ENCODE results near the gene CTNNA2. TPM values are rescaled to one million over a fixed set of nuclear protein-coding genes. Genes with fewer than 3 reads are reported as not detected.

Gene CTNNA2
- polyA plus RNA-seq, 1 of the 3 experiments (the other 2 are of a cell fraction) = 0.30 TPM

GRCh38 chr2:80147690-80148089 lies 634.8 kb downstream of the CTNNA2 start:
- H3K4me2 ChIP-seq = no peak overlapping the region
- no peaks in the 10 kb centered on the region for H3K79me2 ChIP-seq (ENCODE audit: insufficient read depth)
- no peaks in the 10 kb centered on the region for H3K9me2 ChIP-seq
- no peaks in the 10 kb centered on the region for H4K20me1 ChIP-seq (ENCODE audit: insufficient read depth)
- no peak for DNase-seq
- no peaks in the 10 kb centered on the region for H3K27me3 ChIP-seq (ENCODE audit: insufficient read depth)
- H3K27ac ChIP-seq (ENCODE audit: low read depth in 2 of 2, low read length in 1 of 2) = no peak overlapping the region
- no peak overlapping the region for H3K4me3 ChIP-seq (ENCODE audit: low read depth in 2 of 2, low read length in 1 of 2)
- peaks cover 0 to 2% of the 10 kb centered on the region in 2 experiments; a peak in 1 of 4 replicates for H3K4me1 ChIP-seq (ENCODE audit: control insufficient read depth in 1 of 2, insufficient read depth in 2 of 2, low read depth in 1 of 2, low read length in 1 of 2)
- ChIA-PET POLR2A (no interaction called here), CTCF (interaction anchor here (1.9 kb wide), 1 partner anchor 74 kb away, joined by 4 read pairs; no protein-coding TSS in a partner anchor)
- 20% methylated on average over 3 of the region's 3 CpGs for WGBS (ENCODE audit: low lambda C conversion rate)
- TF ChIP-seq FOSL2 (IDR thresholded peaks at IDR 0.05; ENCODE audit: borderline replicate concordance, low read depth) (no peak), GABPA (IDR thresholded peaks at IDR 0.05; ENCODE audit: low read depth) (no peak), TCF12 (IDR thresholded peaks at IDR 0.05) (no peak), TAF1 (IDR thresholded peaks at IDR 0.05; ENCODE audit: borderline replicate concordance, low read depth, low read length) (no peak), MAX (IDR thresholded peaks at IDR 0.05; ENCODE audit: low read depth) (no peak), SIN3A (IDR thresholded peaks at IDR 0.05; ENCODE audit: borderline replicate concordance, low read depth, low read length) (no peak), SMC3 (IDR thresholded peaks at IDR 0.05; ENCODE audit: low read depth, low read length) (no peak), USF1 (IDR thresholded peaks at IDR 0.05; ENCODE audit: borderline replicate concordance, low read depth) (no peak), EP300 (IDR thresholded peaks at IDR 0.05; ENCODE audit: borderline replicate concordance in 1 of 2, low read depth in 1 of 2, low read length in 1 of 2) (no peak), GATA2 (CRISPR knock-in tag; IDR thresholded peaks at IDR 0.05) (no peak), TEAD4 (IDR thresholded peaks at IDR 0.05; ENCODE audit: borderline replicate concordance, insufficient read depth) (no peak)
- H3K9ac ChIP-seq = no peak overlapping the region
- H3K36me3 ChIP-seq (replicated peaks in 1 of 2; ENCODE audit: control insufficient read depth in 1 of 2, insufficient read depth in 2 of 2, low read length in 1 of 2) = no peaks in the 10 kb centered on the region
- no peaks in the 10 kb centered on the region for H3F3A ChIP-seq (replicated peaks; ENCODE audit: insufficient read depth)
- H2AFZ ChIP-seq (ENCODE audit: low read depth) = no peak overlapping the region
- H3K9me3 ChIP-seq = no peaks in the 10 kb centered on the region

- Histone ChIP-seq H3K79me2 (ENCODE audit: insufficient read depth) (no peaks in the 10 kb centered on the region), H3F3A (replicated peaks; ENCODE audit: insufficient read depth) (no peaks in the 10 kb centered on the region), H3K9ac (no peak overlapping the region), H2AFZ (ENCODE audit: low read depth) (no peak overlapping the region), H3K27me3 (ENCODE audit: insufficient read depth) (no peaks in the 10 kb centered on the region), H3K4me3 (ENCODE audit: low read depth in 2 of 2, low read length in 1 of 2) (no peak overlapping the region), H3K4me2 (no peak overlapping the region), H3K36me3 (replicated peaks in 1 of 2; ENCODE audit: control insufficient read depth in 1 of 2, insufficient read depth in 2 of 2, low read length in 1 of 2) (no peaks in the 10 kb centered on the region), H3K27ac (ENCODE audit: low read depth in 2 of 2, low read length in 1 of 2) (no peak overlapping the region), H3K9me3 (no peaks in the 10 kb centered on the region), H3K4me1 (ENCODE audit: control insufficient read depth in 1 of 2, insufficient read depth in 2 of 2, low read depth in 1 of 2, low read length in 1 of 2) (peaks cover 0 to 2% of the 10 kb centered on the region in 2 experiments; a peak in 1 of 4 replicates), H3K9me2 (no peaks in the 10 kb centered on the region), H4K20me1 (ENCODE audit: insufficient read depth) (no peaks in the 10 kb centered on the region)
- 62% methylated on average over 2 of the region's 2 CpGs for whole genome bisulfite sequencing (ENCODE audit: low lambda C conversion rate)
- POLR2A ChIA-PET = no interaction called here
- DNase-seq = no peak
- CTCF ChIA-PET = interaction anchor here (1.9 kb wide), 1 partner anchor 75 kb away, joined by 4 read pairs; no protein-coding TSS in a partner anchor
- no peak for TF ChIP-seq NRF1 (IDR thresholded peaks at IDR 0.05; ENCODE audit: low read depth, low read length)
- TF ChIP-seq GATA2 (CRISPR knock-in tag; IDR thresholded peaks at IDR 0.05) = no peak
- no peak for TF ChIP-seq JUND (IDR thresholded peaks at IDR 0.05)
- TF ChIP-seq MEF2A (IDR thresholded peaks at IDR 0.05; ENCODE audit: borderline replicate concordance, low read depth) = no peak
- no peak for TF ChIP-seq CTCF (IDR thresholded peaks at IDR 0.05)
- no peak for TF ChIP-seq RAD21 (IDR thresholded peaks at IDR 0.05; ENCODE audit: low read length)
- TF ChIP-seq ZBTB33 (IDR thresholded peaks at IDR 0.05; ENCODE audit: borderline replicate concordance, low read depth) = no peak
- TF ChIP-seq USF2 (IDR thresholded peaks at IDR 0.05; ENCODE audit: borderline replicate concordance, low read depth, low read length) = no peak
- no peak for TF ChIP-seq RFX5 (IDR thresholded peaks at IDR 0.05; ENCODE audit: low read length)
- TF ChIP-seq POLR2AphosphoS5 (IDR thresholded peaks at IDR 0.05; ENCODE audit: low read depth, low read length) = no peak
- TF ChIP-seq FOXM1 (IDR thresholded peaks at IDR 0.05; ENCODE audit: low read depth) = no peak
Measured at GRCh38 chr2:80148906-80149305, 636.1 kb downstream of the CTNNA2 start.

Data from SK-N-SH (cell line).